Measurements from ENCODE around the gene LAMA5.

DNA sequence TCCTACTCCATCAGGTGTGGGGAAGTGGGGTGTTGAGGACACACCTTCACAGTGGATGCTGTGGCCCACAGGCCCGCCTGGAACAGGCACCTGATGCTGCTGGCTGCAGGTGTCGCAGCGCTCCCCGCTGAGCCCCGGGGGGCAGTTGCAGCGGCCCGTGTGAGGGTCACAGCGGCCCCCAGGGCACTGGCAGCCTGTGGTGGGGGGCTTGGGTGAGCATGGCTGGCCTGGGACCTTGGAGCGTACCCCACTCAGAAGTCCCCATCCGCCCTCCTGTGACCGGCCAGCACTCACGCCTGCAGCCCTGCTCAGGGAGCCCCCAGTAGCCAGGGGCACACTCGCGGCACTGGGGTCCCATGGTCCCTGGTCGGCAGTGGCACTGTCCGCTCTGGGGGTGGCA lies 45.1 kb downstream of the LAMA5 start:
- TF ChIP-seq POLR2A (IDR thresholded peaks at IDR 0.05), result no peak
- TF ChIP-seq, protein P1, sequence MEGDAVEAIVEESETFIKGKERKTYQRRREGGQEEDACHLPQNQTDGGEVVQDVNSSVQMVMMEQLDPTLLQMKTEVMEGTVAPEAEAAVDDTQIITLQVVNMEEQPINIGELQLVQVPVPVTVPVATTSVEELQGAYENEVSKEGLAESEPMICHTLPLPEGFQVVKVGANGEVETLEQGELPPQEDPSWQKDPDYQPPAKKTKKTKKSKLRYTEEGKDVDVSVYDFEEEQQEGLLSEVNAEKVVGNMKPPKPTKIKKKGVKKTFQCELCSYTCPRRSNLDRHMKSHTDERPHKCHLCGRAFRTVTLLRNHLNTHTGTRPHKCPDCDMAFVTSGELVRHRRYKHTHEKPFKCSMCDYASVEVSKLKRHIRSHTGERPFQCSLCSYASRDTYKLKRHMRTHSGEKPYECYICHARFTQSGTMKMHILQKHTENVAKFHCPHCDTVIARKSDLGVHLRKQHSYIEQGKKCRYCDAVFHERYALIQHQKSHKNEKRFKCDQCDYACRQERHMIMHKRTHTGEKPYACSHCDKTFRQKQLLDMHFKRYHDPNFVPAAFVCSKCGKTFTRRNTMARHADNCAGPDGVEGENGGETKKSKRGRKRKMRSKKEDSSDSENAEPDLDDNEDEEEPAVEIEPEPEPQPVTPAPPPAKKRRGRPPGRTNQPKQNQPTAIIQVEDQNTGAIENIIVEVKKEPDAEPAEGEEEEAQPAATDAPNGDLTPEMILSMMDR (IDR thresholded peaks at IDR 0.05), result no peak

Measured in lower leg skin (tissue), 3 donors.